CD4-positive, alpha-beta T cell treated with Interleukin-21 for 1 hour (primary cell): ENCODE results near the gene CXXC5.
"Not testable (repeated sequence)": the region's sequence is repeated elsewhere in the genome, so short reads cannot be mapped to it uniquely, and the experiment has no call there.

ENCODE experiments used
- DNase-seq: peaks from one replicate; pipeline ENCODE4 v3.0.0-alpha.2; 2020

CXXC5 gene

DNA sequence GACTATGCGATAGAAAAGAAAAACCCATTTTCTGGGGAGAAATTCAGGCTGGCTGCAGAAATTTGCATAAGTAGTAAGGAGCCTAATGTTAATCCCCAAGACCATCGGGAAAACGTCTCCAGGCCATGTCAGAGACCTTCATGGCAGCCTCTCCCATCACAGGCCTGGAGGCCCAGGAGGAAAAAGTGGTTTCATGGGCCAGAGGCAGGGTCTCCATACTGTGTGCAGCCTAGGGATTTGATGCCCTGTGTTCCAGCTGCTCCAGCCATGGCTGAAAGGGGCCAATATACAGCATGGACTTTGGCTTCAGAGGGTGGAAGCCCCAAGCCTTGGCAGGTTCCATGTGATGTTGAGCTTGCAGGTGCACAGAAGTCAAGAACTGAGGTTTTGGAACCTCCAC lies 71.8 kb downstream of the CXXC5 start:
- not testable (repeated sequence) for DNase-seq

DNA sequence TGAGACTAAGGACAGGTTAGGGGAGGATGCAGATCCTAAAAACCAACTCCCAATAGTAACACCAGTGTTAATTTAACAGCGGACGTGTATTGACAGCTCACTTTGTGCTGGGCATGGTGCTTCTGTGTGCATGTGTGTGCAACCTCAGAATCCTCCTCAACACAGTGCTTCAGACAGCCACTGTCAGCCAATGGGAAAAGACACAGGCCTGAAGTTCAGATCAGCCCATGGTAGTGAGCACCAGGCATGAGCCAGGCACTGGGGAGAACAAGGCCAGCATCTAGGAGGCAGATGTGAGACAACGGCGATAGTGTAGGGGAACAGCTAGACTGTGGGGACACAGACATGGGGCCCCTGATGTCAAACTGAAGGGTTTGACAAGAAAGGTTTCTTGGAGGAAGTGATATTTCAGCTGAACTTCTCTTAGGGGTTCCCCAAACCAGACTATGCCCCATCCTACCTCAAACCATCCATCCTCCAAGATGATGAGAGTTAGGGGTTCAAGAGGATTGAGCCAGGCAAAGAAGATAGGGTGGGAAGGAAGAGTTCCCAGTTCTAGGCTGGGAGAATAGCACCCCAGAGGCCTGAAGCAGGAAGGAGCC lies 75.9 kb downstream of the CXXC5 start:
- DNase-seq = no peak

DNA sequence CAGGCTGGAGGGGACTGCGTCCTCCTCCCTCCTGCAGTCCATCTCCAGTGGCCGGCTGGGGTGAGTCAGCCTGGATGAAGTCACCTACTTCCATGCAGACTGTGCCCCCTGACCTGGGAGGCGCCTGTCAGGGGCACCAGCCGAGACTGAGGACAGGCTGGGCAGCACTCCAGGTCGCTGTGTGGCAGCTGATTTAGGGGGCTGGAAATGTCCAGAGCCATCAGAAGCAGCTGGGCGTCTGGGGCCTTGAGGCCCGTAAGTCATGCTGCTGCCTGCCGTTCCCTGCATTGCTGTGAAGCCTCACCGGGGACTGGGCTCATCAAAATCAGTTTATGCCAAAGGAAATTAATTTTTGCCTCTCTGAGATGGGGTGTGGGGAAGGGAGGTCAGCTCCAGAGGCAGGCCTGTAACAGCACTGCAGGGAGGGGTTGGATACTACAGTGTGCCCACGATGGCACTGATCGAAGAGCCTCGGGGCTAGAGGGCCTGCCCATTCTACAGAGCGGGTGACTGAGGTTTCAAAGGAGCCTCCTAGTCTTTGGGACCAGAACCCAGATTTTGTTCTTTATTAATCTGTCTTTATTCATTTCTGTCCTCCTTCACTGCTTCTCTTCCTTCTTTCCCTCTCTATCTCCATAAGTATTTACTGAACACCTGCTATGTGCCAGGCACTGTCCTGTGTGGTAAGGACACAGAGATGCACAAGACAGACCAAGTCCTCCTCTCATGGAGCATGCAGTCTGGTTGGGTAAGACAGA lies 77.1 kb downstream of the CXXC5 start:
- DNase-seq = no peak

DNA sequence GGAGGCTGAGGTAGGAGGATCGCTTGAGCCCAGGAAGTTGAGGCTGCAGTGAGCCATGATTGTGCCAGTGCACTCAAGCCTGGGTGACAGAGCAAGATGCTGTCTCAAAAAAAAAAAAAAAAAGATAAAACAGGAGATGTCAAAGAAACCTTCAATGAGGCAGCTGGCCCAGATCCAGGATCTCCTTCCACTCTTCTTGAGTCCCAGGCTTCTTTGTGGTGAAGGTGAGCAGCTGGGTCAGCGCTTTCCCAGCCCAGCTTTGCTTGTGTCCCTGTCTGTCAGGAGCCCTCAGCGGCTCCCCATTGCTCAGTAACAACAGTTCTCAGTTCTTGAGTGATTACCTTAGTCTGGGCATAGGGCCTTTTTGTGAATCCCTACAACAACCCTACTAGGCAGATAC lies 78.1 kb downstream of the CXXC5 start:
- no peak for DNase-seq

DNA sequence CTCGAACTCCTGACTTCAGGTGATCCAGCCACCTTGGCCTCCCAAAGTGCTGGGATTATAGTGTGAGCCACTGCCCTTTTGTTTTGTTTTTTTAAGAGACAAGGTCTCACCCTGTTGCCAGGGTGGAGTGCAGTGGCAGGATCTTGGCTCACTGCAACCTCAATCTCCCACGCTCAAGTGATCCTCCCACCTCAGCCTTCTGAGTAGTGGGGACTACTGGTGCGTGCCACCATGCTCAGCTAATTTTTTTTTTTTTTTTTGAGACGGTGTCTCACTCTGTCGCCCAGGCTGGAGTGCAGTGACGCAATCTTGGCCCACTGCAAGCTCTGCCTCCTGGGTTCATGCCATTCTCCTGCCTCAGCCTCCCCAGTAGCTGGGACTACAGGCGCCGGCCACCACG lies 79.5 kb downstream of the CXXC5 start:
- DNase-seq = not testable (repeated sequence)

DNA sequence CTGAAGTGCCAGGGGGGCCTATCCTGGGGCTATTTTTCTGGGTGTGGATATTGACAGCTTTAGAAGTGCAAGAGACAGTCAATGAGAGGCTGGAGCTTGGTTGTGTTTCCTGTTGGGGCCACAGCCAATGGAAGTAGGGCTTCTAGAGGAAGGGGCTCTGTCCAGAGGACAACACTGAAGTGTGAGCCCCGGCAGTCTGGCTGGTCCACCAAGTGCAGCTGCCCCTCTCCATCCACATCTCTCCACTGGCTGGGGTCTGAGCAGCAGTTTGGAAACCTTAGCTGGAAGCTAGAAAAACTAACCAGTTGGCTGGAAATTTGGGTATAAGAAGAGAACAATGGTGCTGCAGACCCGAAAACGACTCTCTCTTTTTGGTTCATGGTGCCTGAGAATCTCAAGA lies 83.1 kb downstream of the CXXC5 start:
- no peak for DNase-seq

DNA sequence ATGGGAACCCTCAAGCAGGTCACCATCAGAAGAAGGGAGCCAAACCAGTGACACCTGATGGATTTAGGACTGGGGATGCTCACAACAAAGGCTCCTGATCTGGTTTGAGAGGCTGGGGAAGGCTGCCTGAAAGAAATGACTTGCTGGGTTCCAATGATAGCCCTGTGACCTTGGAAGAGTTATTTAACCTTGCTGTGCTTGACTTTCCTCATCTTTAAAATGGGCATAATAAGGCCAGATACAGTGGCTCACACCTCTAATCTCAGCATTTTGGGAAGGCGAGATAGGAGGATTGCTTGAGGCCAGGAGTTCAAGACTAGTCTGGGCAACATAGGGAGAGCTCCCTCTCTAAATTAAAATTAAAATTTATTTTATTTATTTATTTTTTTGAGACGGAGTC lies 83.9 kb downstream of the CXXC5 start:
- DNase-seq = no peak

- DNase-seq = no peak
Measured at GRCh38 chr5:139733010-139733688, 85.0 kb downstream of the CXXC5 start.
